IPS DF 6.9 (cell line): ENCODE results near the gene FGGY.

Experiments used
- DNase-seq: peaks from one replicate; pipeline ENCODE4 v3.0.0-alpha.2; 2013; ENCODE audit warnings: low read depth, low spot score
- H3K27ac ChIP-seq: one replicate; pipeline ENCODE4 v1.5.1; 2013; ENCODE audit warnings: low read length, control low read depth
- H3K27me3 ChIP-seq: 2 replicates; pipeline ENCODE4 v1.6.1; 2013; ENCODE audit warnings: mild to moderate bottlenecking, low read length; ENCODE audit not compliant: control insufficient read depth, insufficient read depth
- H3K36me3 ChIP-seq: 2 replicates; pipeline ENCODE4 v1.6.1; 2013; ENCODE audit warnings: low read length; ENCODE audit not compliant: control insufficient read depth, insufficient read depth
- H3K4me1 ChIP-seq: 2 replicates; pipeline ENCODE4 v1.6.1; 2013; ENCODE audit warnings: low read length; ENCODE audit not compliant: control insufficient read depth, insufficient read depth
- H3K4me3 ChIP-seq: 2 replicates; pipeline ENCODE4 v1.5.1; 2013; ENCODE audit warnings: mild to moderate bottlenecking, low read length
- H3K9me3 ChIP-seq: 2 replicates; pipeline ENCODE4 v1.6.1; 2013; ENCODE audit warnings: low read length, inconsistent platforms; ENCODE audit not compliant: control insufficient read depth, insufficient read depth
- WGBS: extraction: QIAGEN DNeasy Blood & Tissue Kit; methylation state at CpG from one replicate; pipeline ENCODE4 v1.1.7; 2013; ENCODE audit warnings: mixed read lengths, missing lambda C conversion rate; ENCODE audit not compliant: insufficient read length, insufficient coverage; 5-methylcytosine and 5-hydroxymethylcytosine counted together

The FGGY gene

DNA sequence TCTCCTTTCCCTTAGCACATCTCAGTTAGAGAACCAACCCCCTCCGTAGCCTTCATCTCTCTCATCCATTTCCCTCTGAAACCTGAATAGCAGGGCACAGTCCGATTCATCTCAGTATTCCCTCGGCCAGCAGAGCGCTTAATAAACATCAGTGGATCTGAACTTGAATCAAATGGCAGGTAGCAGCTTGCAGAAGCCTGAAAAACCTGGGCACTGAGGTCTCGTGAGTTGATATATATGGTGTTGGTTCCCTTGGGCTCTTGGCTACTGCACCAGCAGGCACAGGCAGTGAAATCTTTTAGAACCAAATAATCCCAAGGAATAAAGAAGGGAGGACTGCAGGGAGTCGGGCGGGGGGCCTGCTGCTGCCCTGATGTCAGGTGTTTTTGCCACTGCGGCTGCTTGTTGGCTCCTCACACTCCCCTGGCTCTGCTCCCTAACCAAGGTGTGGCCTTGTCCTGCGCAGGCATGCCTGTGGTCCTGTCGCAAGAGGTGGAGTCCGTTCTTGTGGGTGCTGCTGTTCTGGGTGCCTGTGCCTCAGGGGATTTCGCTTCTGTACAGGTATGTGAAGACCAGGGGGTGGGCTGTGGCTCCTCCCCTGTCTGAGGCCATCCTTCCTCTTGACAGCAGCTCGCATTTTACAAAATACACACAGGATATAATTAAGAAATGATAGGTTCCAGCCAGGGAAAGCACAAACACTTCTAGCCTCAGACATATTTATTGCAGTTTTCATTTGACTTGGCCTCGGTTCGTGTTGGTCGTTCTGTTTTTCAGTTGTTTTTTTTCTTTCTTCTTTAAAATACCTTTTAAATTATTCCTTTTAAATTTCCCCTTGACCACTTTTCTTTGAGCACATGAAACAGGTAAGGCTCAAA lies 376.9 kb downstream of the FGGY start:
- no peak overlapping the region for H3K27ac ChIP-seq
- H3K9me3 ChIP-seq: no peaks in the 10 kb centered on the region
- WGBS: no CpG with 5 or more reads among the region's 16 CpGs
- H3K27me3 ChIP-seq: no peaks in the 10 kb centered on the region
- no peak for DNase-seq
- no peaks in the 10 kb centered on the region for H3K36me3 ChIP-seq
- H3K4me3 ChIP-seq: no peak overlapping the region
- H3K4me1 ChIP-seq: peaks cover 4% of the 10 kb centered on the region

- no peak for DNase-seq
- Histone ChIP-seq H3K9me3 (no peaks in the 10 kb centered on the region), H3K27ac (no peak overlapping the region), H3K4me1 (peaks cover 3% of the 10 kb centered on the region), H3K27me3 (no peaks in the 10 kb centered on the region), H3K36me3 (no peaks in the 10 kb centered on the region), H3K4me3 (no peak overlapping the region)
- no CpG with 5 or more reads among the region's 2 CpGs for WGBS
Measured at GRCh38 chr1:59674595-59674994, 377.7 kb downstream of the FGGY start.

- Histone ChIP-seq H3K4me3 (no peak overlapping the region), H3K36me3 (no peaks in the 10 kb centered on the region), H3K9me3 (no peaks in the 10 kb centered on the region), H3K4me1 (peaks cover 3% of the 10 kb centered on the region), H3K27ac (no peak overlapping the region), H3K27me3 (no peaks in the 10 kb centered on the region)
- DNase-seq: no peak
- WGBS: no CpG with 5 or more reads among the region's 2 CpGs
Measured at GRCh38 chr1:59675936-59676335, 379.0 kb downstream of the FGGY start.

GRCh38 chr1:59678040-59678439 lies 381.1 kb downstream of the FGGY start:
- H3K27me3 ChIP-seq: no peaks in the 10 kb centered on the region
- H3K27ac ChIP-seq: no peak overlapping the region
- H3K4me3 ChIP-seq: no peak overlapping the region
- H3K4me1 ChIP-seq: no peaks in the 10 kb centered on the region; the same call in 1 of the 2 replicates
- no CpG with 5 or more reads among the region's 1 CpG for WGBS
- H3K36me3 ChIP-seq: no peaks in the 10 kb centered on the region
- H3K9me3 ChIP-seq: no peaks in the 10 kb centered on the region
- DNase-seq: no peak

- no peak overlapping the region for H3K27ac ChIP-seq
- no peaks in the 10 kb centered on the region for H3K27me3 ChIP-seq
- H3K4me3 ChIP-seq: no peak overlapping the region
- H3K36me3 ChIP-seq: no peaks in the 10 kb centered on the region
- H3K4me1 ChIP-seq: no peaks in the 10 kb centered on the region
- DNase-seq: no peak
- H3K9me3 ChIP-seq: no peaks in the 10 kb centered on the region
- WGBS: no CpG with 5 or more reads among the region's 3 CpGs
Measured at GRCh38 chr1:59678493-59679228, 381.8 kb downstream of the FGGY start.

GRCh38 chr1:59680044-59680443 lies 383.1 kb downstream of the FGGY start:
- H3K36me3 ChIP-seq: no peaks in the 10 kb centered on the region
- DNase-seq: no peak
- no peak overlapping the region for H3K4me3 ChIP-seq
- no peak overlapping the region for H3K27ac ChIP-seq
- no peaks in the 10 kb centered on the region for H3K27me3 ChIP-seq
- H3K9me3 ChIP-seq: no peaks in the 10 kb centered on the region
- H3K4me1 ChIP-seq: no peaks in the 10 kb centered on the region

- Histone ChIP-seq H3K4me3 (no peak overlapping the region), H3K9me3 (no peaks in the 10 kb centered on the region), H3K4me1 (peaks cover 2% of the 10 kb centered on the region; the same call in 1 of the 2 replicates), H3K36me3 (no peaks in the 10 kb centered on the region), H3K27me3 (no peaks in the 10 kb centered on the region), H3K27ac (no peak overlapping the region)
- WGBS: no CpG with 5 or more reads among the region's 5 CpGs
- no peak for DNase-seq
Measured at GRCh38 chr1:59682396-59683080, 385.6 kb downstream of the FGGY start.

GRCh38 chr1:59683197-59683596 lies 386.3 kb downstream of the FGGY start:
- H3K36me3 ChIP-seq: no peaks in the 10 kb centered on the region
- DNase-seq: no peak
- H3K4me1 ChIP-seq: peaks cover 2% of the 10 kb centered on the region; the same call in 1 of the 2 replicates
- WGBS: no CpG with 5 or more reads among the region's 2 CpGs
- H3K4me3 ChIP-seq: no peak overlapping the region
- H3K9me3 ChIP-seq: no peaks in the 10 kb centered on the region
- no peaks in the 10 kb centered on the region for H3K27me3 ChIP-seq
- no peak overlapping the region for H3K27ac ChIP-seq

GRCh38 chr1:59684698-59685097 lies 387.8 kb downstream of the FGGY start:
- no peak for DNase-seq
- Histone ChIP-seq H3K9me3 (no peaks in the 10 kb centered on the region), H3K36me3 (no peaks in the 10 kb centered on the region), H3K27ac (no peak overlapping the region), H3K27me3 (no peaks in the 10 kb centered on the region), H3K4me1 (peaks cover 2% of the 10 kb centered on the region; the same call in 1 of the 2 replicates), H3K4me3 (no peak overlapping the region)
- no CpG with 5 or more reads among the region's 4 CpGs for WGBS

- DNase-seq: no peak
- no peaks in the 10 kb centered on the region for H3K27me3 ChIP-seq
- peaks cover 2% of the 10 kb centered on the region; the same call in 1 of the 2 replicates for H3K4me1 ChIP-seq
- no peaks in the 10 kb centered on the region for H3K36me3 ChIP-seq
- no CpG with 5 or more reads among the region's 3 CpGs for WGBS
- H3K27ac ChIP-seq: no peak overlapping the region
- no peaks in the 10 kb centered on the region for H3K9me3 ChIP-seq
- H3K4me3 ChIP-seq: no peak overlapping the region
Measured at GRCh38 chr1:59685101-59685500, 388.2 kb downstream of the FGGY start.
